GM12872 (cell line): ENCODE results near the gene DDX4.

Experiments
- CTCF ChIP-seq: IDR thresholded peaks from 3 replicates; pipeline ENCODE4 v1.5.1; 2011; ENCODE audit warnings: low read depth, mild to moderate bottlenecking, low read length, moderate library complexity; ENCODE audit not compliant: insufficient read depth

DDX4 gene

GRCh38 chr5:55865831-55866230 lies 128.0 kb downstream of the DDX4 start:
- TF ChIP-seq CTCF, result no peak

GRCh38 chr5:55866485-55866884 lies 128.6 kb downstream of the DDX4 start:
- no peak for TF ChIP-seq CTCF
